ENCODE measurements around the gene CAMK2D. TPM values are rescaled to one million over a fixed set of nuclear protein-coding genes. Genes with fewer than 3 reads are reported as not detected.

The CAMK2D gene
- total and polyA plus RNA-seq, 10 donors = 5.9 to 44.2 (median 33.3) TPM

- Histone ChIP-seq H3K4me3 (no peak overlapping the region), H3K27ac (no peak overlapping the region), H3K27me3 (replicated peaks in 1 of 7) (no peaks in the 10 kb centered on the region), H3K4me1 (peaks cover 0 to 20% (median 0%) of the 10 kb centered on the region in 6 donors), H3K9me3 (no peaks in the 10 kb centered on the region), H3K36me3 (no peaks in the 10 kb centered on the region)
- intact Hi-C loops (cut with DNase I; ENCODE audit: low total_unique reads) = no loop called here
- TF ChIP-seq CTCF (IDR thresholded peaks at IDR 0.05 in 8 of 11, conservative IDR thresholded peaks at IDR 0.05 in 3 of 11) = no peak
- TF ChIP-seq POLR2A (IDR thresholded peaks at IDR 0.05) = no peak
- TF ChIP-seq POLR2AphosphoS5 (IDR thresholded peaks at IDR 0.05) = no peak
- WGBS, 5 donors = 62 to 79% (median 73%) methylated on average over 1 of the region's 1 CpG
- no peak for DNase-seq
Measured at GRCh38 chr4:113701169-113701568, 60.4 kb downstream of the CAMK2D start.

- intact Hi-C loops (cut with DNase I; ENCODE audit: low total_unique reads) = no loop called here
- H3K27ac ChIP-seq = no peak overlapping the region
- H3K9me3 ChIP-seq = no peaks in the 10 kb centered on the region
- H3K36me3 ChIP-seq = no peaks in the 10 kb centered on the region
- DNase-seq = no peak
- no peak overlapping the region for H3K4me3 ChIP-seq
- TF ChIP-seq POLR2AphosphoS5 (IDR thresholded peaks at IDR 0.05) (no peak), POLR2A (IDR thresholded peaks at IDR 0.05) (no peak), CTCF (IDR thresholded peaks at IDR 0.05 in 8 of 11, conservative IDR thresholded peaks at IDR 0.05 in 3 of 11) (no peak)
- no peaks in the 10 kb centered on the region for H3K27me3 ChIP-seq (replicated peaks in 1 of 7)
- peaks cover 0 to 21% (median 0%) of the 10 kb centered on the region in 6 donors for H3K4me1 ChIP-seq
- WGBS, 5 donors = 76 to 84% (median 78%) methylated on average over 2 of the region's 2 CpGs
Measured at GRCh38 chr4:113700602-113701150, 60.9 kb downstream of the CAMK2D start.

- 91 to 100% (median 94%) methylated on average over 2 of the region's 2 CpGs for WGBS, 5 donors
Measured at GRCh38 chr4:113699772-113700171, 61.8 kb downstream of the CAMK2D start.

GRCh38 chr4:113697429-113697828, 64.1 kb downstream of the CAMK2D start:
- DNase-seq = no peak
- H3K4me3 ChIP-seq = no peak overlapping the region
- H3K9me3 ChIP-seq = no peaks in the 10 kb centered on the region
- intact Hi-C loops (cut with DNase I; ENCODE audit: low total_unique reads) = no loop called here
- WGBS, 5 donors = 77 to 90% (median 84%) methylated on average over 2 of the region's 2 CpGs
- TF ChIP-seq POLR2AphosphoS5 (IDR thresholded peaks at IDR 0.05) = no peak
- no peaks in the 10 kb centered on the region for H3K36me3 ChIP-seq
- H3K27me3 ChIP-seq (replicated peaks in 1 of 7) = no peaks in the 10 kb centered on the region
- H3K4me1 ChIP-seq = peaks cover 9 to 54% (median 10%) of the 10 kb centered on the region in 6 donors
- no peak overlapping the region for H3K27ac ChIP-seq

More at GRCh38 chr4:113699772-113700171, 61.8 kb downstream of the CAMK2D start:
- H3K27me3 ChIP-seq (replicated peaks in 1 of 7) = no peaks in the 10 kb centered on the region
- intact Hi-C loops (cut with DNase I; ENCODE audit: low total_unique reads) = no loop called here
- no peaks in the 10 kb centered on the region for H3K36me3 ChIP-seq
- H3K4me1 ChIP-seq = peaks cover 0 to 30% (median 0%) of the 10 kb centered on the region in 6 donors
- TF ChIP-seq POLR2AphosphoS5 (IDR thresholded peaks at IDR 0.05) (no peak), POLR2A (IDR thresholded peaks at IDR 0.05) (no peak), CTCF (IDR thresholded peaks at IDR 0.05 in 8 of 11, conservative IDR thresholded peaks at IDR 0.05 in 3 of 11) (no peak)
- no peaks in the 10 kb centered on the region for H3K9me3 ChIP-seq
- H3K4me3 ChIP-seq = no peak overlapping the region
- no peak for DNase-seq
- H3K27ac ChIP-seq = no peak overlapping the region
